Mesendoderm (in vitro differentiated cells): ENCODE measurements around the gene HEXA.
"Not testable (repeated sequence)": the region's sequence is repeated elsewhere in the genome, so short reads cannot be mapped to it uniquely, and the experiment has no call there.

ENCODE experiments used
- DNase-seq: peaks from one replicate; pipeline ENCODE4 v3.0.0; 2013
- H2AK5ac ChIP-seq: 2 replicates; pipeline ENCODE4 v1.6.1; 2013; ENCODE audit warnings: low read length, inconsistent platforms
- H2BK120ac ChIP-seq: 2 replicates; pipeline ENCODE4 v1.6.1; 2013; ENCODE audit warnings: low read depth, mild to moderate bottlenecking, low read length, moderate library complexity, mixed read lengths
- H2BK15ac ChIP-seq: replicated peaks from 2 replicates; pipeline ENCODE4 v1.6.1; 2013; ENCODE audit warnings: low read depth, mild to moderate bottlenecking, moderate library complexity
- H2BK5ac ChIP-seq: 2 replicates; pipeline ENCODE4 v1.6.1; 2013; ENCODE audit warnings: low read length, inconsistent platforms
- H3K18ac ChIP-seq: 2 replicates; pipeline ENCODE4 v1.6.1; 2013; ENCODE audit warnings: mild to moderate bottlenecking, low read length, mixed read lengths
- H3K23ac ChIP-seq: one replicate; pipeline ENCODE4 v1.6.1; 2013; ENCODE audit warnings: low read length
- H3K27ac ChIP-seq: 2 replicates; pipeline ENCODE4 v1.5.1; 2013; ENCODE audit warnings: low read depth, mild to moderate bottlenecking, inconsistent platforms, low read length, moderate library complexity
- H3K27me3 ChIP-seq: 2 replicates; pipeline ENCODE4 v1.6.1; 2013; ENCODE audit warnings: low read length, control low read depth, mild to moderate bottlenecking, inconsistent platforms; ENCODE audit not compliant: insufficient read depth, poor library complexity
- H3K36me3 ChIP-seq: 2 replicates; pipeline ENCODE4 v1.6.1; 2013; ENCODE audit warnings: low read length, inconsistent platforms; ENCODE audit not compliant: control insufficient read depth, insufficient read depth
- H3K4ac ChIP-seq: one replicate; pipeline ENCODE4 v1.6.1; 2013; ENCODE audit warnings: low read depth, mild to moderate bottlenecking, low read length, moderate library complexity
- H3K4me1 ChIP-seq: 2 replicates; pipeline ENCODE4 v1.6.1; 2013; ENCODE audit warnings: low read depth, low read length, inconsistent platforms; ENCODE audit not compliant: control insufficient read depth
- H3K4me2 ChIP-seq: 2 replicates; pipeline ENCODE4 v1.6.1; 2013; ENCODE audit warnings: low read length
- H3K4me3 ChIP-seq: 2 replicates; pipeline ENCODE4 v1.5.1; 2013; ENCODE audit warnings: mild to moderate bottlenecking, low read length
- H3K56ac ChIP-seq: one replicate; pipeline ENCODE4 v1.6.1; 2013; ENCODE audit warnings: low read length
- H3K79me1 ChIP-seq: 2 replicates; pipeline ENCODE4 v1.6.1; 2013; ENCODE audit warnings: low read length, inconsistent platforms
- H3K79me2 ChIP-seq: 2 replicates; pipeline ENCODE4 v1.6.1; 2013; ENCODE audit warnings: mild to moderate bottlenecking, low read length; ENCODE audit not compliant: control insufficient read depth, insufficient read depth
- H3K9ac ChIP-seq: 2 replicates; pipeline ENCODE4 v1.6.1; 2013; ENCODE audit warnings: low read length, inconsistent platforms
- H4K5ac ChIP-seq: one replicate; pipeline ENCODE4 v1.6.1; 2013; ENCODE audit warnings: low read length
- H4K8ac ChIP-seq: one replicate; pipeline ENCODE4 v1.6.1; 2013; ENCODE audit warnings: low read depth, mild to moderate bottlenecking, control low read depth, low read length, moderate library complexity
- WGBS: extraction: QIAGEN DNeasy Blood & Tissue Kit; methylation state at CpG from one replicate; pipeline ENCODE4 v1.1.7; 2013; ENCODE audit warnings: low lambda C conversion rate, missing lambda C conversion rate; ENCODE audit not compliant: insufficient coverage; ENCODE audit errors: extremely low coverage; 5-methylcytosine and 5-hydroxymethylcytosine counted together

HEXA gene

GRCh38 chr15:72402726-72403125, 26.9 kb upstream of the HEXA start:
- H3K79me2 ChIP-seq: no peaks in the 10 kb centered on the region
- DNase-seq: no peak
- H3K9ac ChIP-seq: no peak overlapping the region
- no peak overlapping the region for H2BK120ac ChIP-seq
- H3K79me1 ChIP-seq: no peaks in the 10 kb centered on the region
- no peak overlapping the region for H2BK5ac ChIP-seq
- no peak overlapping the region for H3K27ac ChIP-seq
- no peak overlapping the region for H2BK15ac ChIP-seq
- H3K23ac ChIP-seq: no peak overlapping the region
- H3K4me1 ChIP-seq: no peaks in the 10 kb centered on the region
- H3K36me3 ChIP-seq: no peaks in the 10 kb centered on the region
- no peak overlapping the region for H4K8ac ChIP-seq
- H2AK5ac ChIP-seq: no peak overlapping the region
- no peak overlapping the region for H3K18ac ChIP-seq
- no peak overlapping the region for H3K4me2 ChIP-seq
- no peak overlapping the region for H3K4me3 ChIP-seq
- H3K27me3 ChIP-seq: no peaks in the 10 kb centered on the region
- no peak overlapping the region for H4K5ac ChIP-seq
- WGBS: no CpG with 5 or more reads among the region's 5 CpGs
- no peak overlapping the region for H3K4ac ChIP-seq
- no peak overlapping the region for H3K56ac ChIP-seq

DNA sequence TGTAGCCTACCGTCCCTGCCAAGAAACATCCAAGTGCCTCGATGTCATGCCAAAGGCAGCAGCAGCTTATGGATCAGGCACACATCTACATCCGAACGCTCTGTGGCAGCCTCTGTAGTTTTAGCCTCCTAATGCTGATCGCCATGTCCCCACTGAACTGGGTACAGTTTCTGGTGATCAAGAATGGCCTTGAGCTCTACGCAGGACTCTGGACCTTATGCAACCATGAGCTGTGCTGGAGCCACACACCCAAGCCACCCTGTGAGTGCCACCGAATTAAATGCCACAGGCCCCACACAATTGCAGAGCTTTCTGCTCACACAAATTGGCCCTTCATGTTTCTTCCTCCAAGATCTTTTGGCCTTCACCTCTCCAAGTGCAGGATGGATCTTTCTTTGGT, 22.8 kb upstream of the HEXA start:
- no peaks in the 10 kb centered on the region for H3K27me3 ChIP-seq
- no peak overlapping the region for H2BK5ac ChIP-seq
- H3K4me2 ChIP-seq: no peak overlapping the region
- no peak overlapping the region for H4K5ac ChIP-seq
- H3K4me1 ChIP-seq: no peaks in the 10 kb centered on the region
- H3K18ac ChIP-seq: no peak overlapping the region
- no peak overlapping the region for H3K4ac ChIP-seq
- no peak overlapping the region for H3K9ac ChIP-seq
- no peaks in the 10 kb centered on the region for H3K79me1 ChIP-seq
- H3K56ac ChIP-seq: no peak overlapping the region
- H3K27ac ChIP-seq: no peak overlapping the region
- no peak overlapping the region for H4K8ac ChIP-seq
- H2BK120ac ChIP-seq: no peak overlapping the region
- H3K36me3 ChIP-seq: no peaks in the 10 kb centered on the region
- no peak overlapping the region for H3K4me3 ChIP-seq
- H3K79me2 ChIP-seq: no peaks in the 10 kb centered on the region
- H3K23ac ChIP-seq: no peak overlapping the region
- no peak overlapping the region for H2BK15ac ChIP-seq
- DNase-seq: no peak
- H2AK5ac ChIP-seq: no peak overlapping the region
- no CpG with 5 or more reads among the region's 7 CpGs for WGBS

- no peak within 1 kb of the TSS for H3K4ac ChIP-seq
- no peak within 1 kb of the TSS for H3K23ac ChIP-seq
- no peaks in the 10 kb centered on the region for H3K27me3 ChIP-seq
- no peak within 1 kb of the TSS for H4K5ac ChIP-seq
- H3K27ac ChIP-seq: no peak within 1 kb of the TSS
- no peak within 1 kb of the TSS for H2BK5ac ChIP-seq
- no CpG with 5 or more reads among the region's 4 CpGs for WGBS
- no peak within 1 kb of the TSS for H4K8ac ChIP-seq
- H3K36me3 ChIP-seq: no peaks in the 10 kb centered on the region
- H3K18ac ChIP-seq: no peak within 1 kb of the TSS
- H3K9ac ChIP-seq: no peak within 1 kb of the TSS
- no peak within 1 kb of the TSS for H3K4me2 ChIP-seq
- no peak within 1 kb of the TSS for H2BK15ac ChIP-seq
- no peaks in the 10 kb centered on the region for H3K79me1 ChIP-seq
- no peak for DNase-seq
- H2AK5ac ChIP-seq: no peak within 1 kb of the TSS
- no peak within 1 kb of the TSS for H3K4me3 ChIP-seq
- H3K56ac ChIP-seq: no peak within 1 kb of the TSS
- no peaks in the 10 kb centered on the region for H3K4me1 ChIP-seq
- no peak within 1 kb of the TSS for H2BK120ac ChIP-seq
- H3K79me2 ChIP-seq: no peaks in the 10 kb centered on the region
These were observed 22.2 kb upstream of the HEXA start, which contains the start of gene TMEM202 for GRCh38 chr15:72397796-72398588. TSS of gene TMEM202 (plus strand) at chr15:72398305. CDS start at chr15:72398327, 22 bp downstream.

- H3K27ac ChIP-seq, H4K5ac ChIP-seq, H3K4me1 ChIP-seq, H3K18ac ChIP-seq, H4K8ac ChIP-seq, H2AK5ac ChIP-seq, H3K27me3 ChIP-seq, H3K79me2 ChIP-seq, H3K4ac ChIP-seq, DNase-seq, H3K9ac ChIP-seq, H3K56ac ChIP-seq, H3K36me3 ChIP-seq, H3K4me3 ChIP-seq, H2BK5ac ChIP-seq, H3K23ac ChIP-seq, H3K79me1 ChIP-seq, H2BK120ac ChIP-seq, H2BK15ac ChIP-seq, H3K4me2 ChIP-seq: not testable (repeated sequence)
- no CpG with 5 or more reads among the region's 24 CpGs for WGBS
These were observed 20.5 kb upstream of the HEXA start for GRCh38 chr15:72396331-72396730.

- Histone ChIP-seq H3K4me1 (no peaks in the 10 kb centered on the region), H2AK5ac (no peak overlapping the region), H4K8ac (no peak overlapping the region), H3K56ac (no peak overlapping the region), H3K23ac (no peak overlapping the region), H2BK15ac (no peak overlapping the region), H3K4ac (no peak overlapping the region), H3K4me2 (no peak overlapping the region), H4K5ac (no peak overlapping the region), H3K36me3 (no peaks in the 10 kb centered on the region), H3K4me3 (no peak overlapping the region), H2BK5ac (no peak overlapping the region), H3K18ac (no peak overlapping the region), H2BK120ac (no peak overlapping the region), H3K27me3 (no peaks in the 10 kb centered on the region), H3K79me1 (no peaks in the 10 kb centered on the region), H3K79me2 (no peaks in the 10 kb centered on the region), H3K27ac (no peak overlapping the region), H3K9ac (no peak overlapping the region)
- DNase-seq: no peak
- no CpG with 5 or more reads among the region's 3 CpGs for WGBS
These were observed 13.4 kb upstream of the HEXA start for GRCh38 chr15:72389231-72389630.

- Histone ChIP-seq H3K56ac (no peak overlapping the region), H3K4me3 (no peak overlapping the region), H3K27me3 (no peaks in the 10 kb centered on the region), H4K5ac (no peak overlapping the region), H3K23ac (no peak overlapping the region), H3K18ac (no peak overlapping the region), H3K79me1 (no peaks in the 10 kb centered on the region), H2BK15ac (no peak overlapping the region), H3K4me2 (no peak overlapping the region), H2BK5ac (no peak overlapping the region), H4K8ac (no peak overlapping the region), H2AK5ac (no peak overlapping the region), H3K79me2 (no peaks in the 10 kb centered on the region), H3K27ac (no peak overlapping the region), H3K4me1 (no peaks in the 10 kb centered on the region), H3K4ac (no peak overlapping the region), H2BK120ac (no peak overlapping the region), H3K9ac (no peak overlapping the region), H3K36me3 (no peaks in the 10 kb centered on the region)
- DNase-seq: no peak
These were observed 11.9 kb upstream of the HEXA start for GRCh38 chr15:72387741-72388140.
